ENCODE measurements around the gene TAB2.

GRCh38 chr6:149270616-149271015 is 46.9 kb upstream of the TAB2 start:
- no peak for TF ChIP-seq POLR2A (IDR thresholded peaks at IDR 0.05)
- TF ChIP-seq CTCF (IDR thresholded peaks at IDR 0.05 in 4 of 5, conservative IDR thresholded peaks at IDR 0.05 in 1 of 5) = no peak
